H1 (cell line): Measurements from ENCODE around the gene RFK. TPM values are rescaled to one million over a fixed set of nuclear protein-coding genes. Genes with fewer than 3 reads are reported as not detected.

Experiments used
- CTCF ChIA-PET: fragments of 300-600 bp; sonication (Branson Sonifier 250); formaldehyde crosslinking; loops from one replicate; lab custom pipeline; 2021; ENCODE audit not compliant: partially characterized antibody; lab: Charles Lee
- POLR2A ChIA-PET: fragments of 300-600 bp; sonication (Branson Sonifier 250); formaldehyde crosslinking; loops from one replicate; lab custom pipeline; 2021; ENCODE audit warnings: inconsistent platforms; ENCODE audit not compliant: partially characterized antibody; lab: Charles Lee
- DNase-seq, 2 experiments: peaks; one replicate each; pipeline versions ENCODE4 v3.0.0 to v3.0.0-alpha.2; 2010 to 2022; ENCODE audit warnings: low spot score in 2 of 2, low read depth in 1 of 2, mixed read lengths in 1 of 2
- FAIRE-seq: peaks from 2 replicates; lab custom pipeline; 2011; peaks lifted over from hg19 to GRCh38; lab: Jason Lieb, UNC
- H2AFZ ChIP-seq: 2 replicates; pipeline ENCODE4 v1.8.1; 2012; ENCODE audit warnings: low read length, inconsistent platforms
- H2AK5ac ChIP-seq: 2 replicates; pipeline ENCODE4 v1.6.1; 2013; ENCODE audit warnings: low read depth, low read length
- H2BK120ac ChIP-seq: replicated peaks from 2 replicates; pipeline ENCODE3; 2013; ENCODE audit warnings: low read depth, low read length, inconsistent platforms
- H2BK12ac ChIP-seq: 2 replicates; pipeline ENCODE4 v1.6.1; 2013; ENCODE audit warnings: low read depth, low read length
- H2BK15ac ChIP-seq: 2 replicates; pipeline ENCODE4 v1.6.1; 2013; ENCODE audit warnings: low read length
- H2BK20ac ChIP-seq: 2 replicates; pipeline ENCODE4 v1.6.1; 2013; ENCODE audit warnings: low read length
- H2BK5ac ChIP-seq: 2 replicates; pipeline ENCODE4 v1.6.1; 2013; ENCODE audit warnings: low read depth, low read length
- H3K14ac ChIP-seq: 2 replicates; pipeline ENCODE4 v1.6.1; 2013; ENCODE audit warnings: inconsistent platforms; ENCODE audit not compliant: insufficient read length
- H3K18ac ChIP-seq: 2 replicates; pipeline ENCODE4 v1.6.1; 2013; ENCODE audit warnings: low read length; ENCODE audit errors: extremely low read depth
- H3K23ac ChIP-seq: 2 replicates; pipeline ENCODE4 v1.6.1; 2013; ENCODE audit warnings: inconsistent platforms; ENCODE audit not compliant: insufficient read length
- H3K23me2 ChIP-seq: 2 replicates; pipeline ENCODE4 v1.6.1; 2013; ENCODE audit warnings: low read depth, low read length
- H3K27ac ChIP-seq: 2 replicates; pipeline ENCODE4 v1.6.1; 2011; ENCODE audit warnings: low read depth, low read length, inconsistent platforms
- H3K27me3 ChIP-seq, 4 experiments: replicated peaks in 1 of 4; 1 replicate in 1 of 4; 2 replicates in 3 of 4; pipeline versions ENCODE4 v1.6.1 to v1.8.1; 2011 to 2013; ENCODE audit warnings: low read length in 3 of 4, mild to moderate bottlenecking in 3 of 4, inconsistent platforms in 2 of 4, mixed read lengths in 2 of 4, moderate library complexity in 1 of 4; ENCODE audit not compliant: control insufficient read depth in 3 of 4, insufficient read depth in 3 of 4; ENCODE audit errors: extremely low read depth in 1 of 4
- H3K36me3 ChIP-seq, 4 experiments: 2 replicates each; pipeline versions ENCODE4 v1.6.1 to v1.8.1; 2011 to 2013; ENCODE audit warnings: mild to moderate bottlenecking in 4 of 4, low read length in 3 of 4, moderate library complexity in 2 of 4, control low read depth in 1 of 4, inconsistent platforms in 1 of 4; ENCODE audit not compliant: insufficient read depth in 4 of 4, control insufficient read depth in 2 of 4
- H3K4ac ChIP-seq: replicated peaks from 2 replicates; pipeline ENCODE3; 2013; ENCODE audit warnings: low read length, low read depth, mixed read lengths, inconsistent platforms; ENCODE audit not compliant: insufficient read length
- H3K4me1 ChIP-seq, 4 experiments: replicated peaks in 1 of 4; 1 replicate in 1 of 4; 2 replicates in 3 of 4; pipeline versions ENCODE4 v1.6.1 to v1.8.1; 2011 to 2013; ENCODE audit warnings: low read length in 3 of 4, inconsistent platforms in 2 of 4, mixed read lengths in 1 of 4; ENCODE audit not compliant: insufficient read depth in 4 of 4, control insufficient read depth in 3 of 4
- H3K4me2 ChIP-seq, 2 experiments: 2 replicates each; pipeline versions ENCODE4 v1.6.1 to v1.8.1; 2011 to 2013; ENCODE audit warnings: low read depth in 2 of 2, low read length in 2 of 2, control low read depth in 1 of 2, inconsistent platforms in 1 of 2, mild to moderate bottlenecking in 1 of 2; ENCODE audit not compliant: insufficient read depth in 1 of 2
- H3K4me3 ChIP-seq, 4 experiments: fragments of 200-600, 300-600 bp in 1 of 4; sonication (generic), shearing (Covaris generic), sonication (Bioruptor Twin) in 1 of 4; 2 replicates each; pipeline versions ENCODE4 v1.5.1 to v1.8.1; 2011 to 2016; ENCODE audit warnings: low read length in 4 of 4, low read depth in 3 of 4, control low read depth in 2 of 4, inconsistent platforms in 2 of 4, mild to moderate bottlenecking in 2 of 4, mixed read lengths in 1 of 4, moderate library complexity in 1 of 4; ENCODE audit not compliant: insufficient read depth in 2 of 4; ENCODE audit errors: extremely low read depth in 1 of 4
- H3K56ac ChIP-seq: replicated peaks from 2 replicates; pipeline ENCODE3; 2013; ENCODE audit warnings: low read depth, mild to moderate bottlenecking, mixed read lengths, low read length, inconsistent platforms; ENCODE audit not compliant: insufficient read length
- H3K79me1 ChIP-seq: 2 replicates; pipeline ENCODE4 v1.6.1; 2013; ENCODE audit warnings: low read depth, low read length, control low read depth
- H3K79me2 ChIP-seq, 2 experiments: 2 replicates each; pipeline versions ENCODE4 v1.6.1 to v1.8.1; 2012 to 2013; ENCODE audit warnings: low read length in 2 of 2, mild to moderate bottlenecking in 2 of 2, inconsistent platforms in 1 of 2; ENCODE audit not compliant: insufficient read depth in 2 of 2, control insufficient read depth in 1 of 2
- H3K9ac ChIP-seq, 4 experiments: replicated peaks in 1 of 4; 1 replicate in 1 of 4; 2 replicates in 3 of 4; pipeline versions ENCODE4 v1.6.1 to v1.8.1; 2011 to 2013; ENCODE audit warnings: low read depth in 3 of 4, low read length in 3 of 4, control low read depth in 2 of 4, mild to moderate bottlenecking in 2 of 4, moderate library complexity in 2 of 4, inconsistent platforms in 1 of 4; ENCODE audit errors: extremely low read depth in 1 of 4
- H3K9me3 ChIP-seq, 2 experiments: 2 replicates each; pipeline versions ENCODE4 v1.6.1 to v1.8.1; 2012 to 2013; ENCODE audit warnings: mild to moderate bottlenecking in 2 of 2, moderate library complexity in 2 of 2, control low read depth in 1 of 2, inconsistent platforms in 1 of 2, low read depth in 1 of 2, low read length in 1 of 2, mixed read lengths in 1 of 2; ENCODE audit not compliant: insufficient read depth in 2 of 2
- H4K20me1 ChIP-seq, 2 experiments: replicated peaks in 1 of 2; 2 replicates each; pipeline versions ENCODE3 to v1.8.1; 2011 to 2013; ENCODE audit warnings: inconsistent platforms in 2 of 2, low read length in 2 of 2, mild to moderate bottlenecking in 1 of 2; ENCODE audit not compliant: insufficient read depth in 2 of 2, control insufficient read depth in 1 of 2
- H4K5ac ChIP-seq: 2 replicates; pipeline ENCODE4 v1.6.1; 2013; ENCODE audit warnings: low read length, low read depth, mixed read lengths, inconsistent platforms; ENCODE audit not compliant: insufficient read length
- H4K8ac ChIP-seq: 2 replicates; pipeline ENCODE4 v1.8.0; 2013; ENCODE audit warnings: mild to moderate bottlenecking, moderate library complexity, low read length, inconsistent platforms; ENCODE audit not compliant: insufficient read depth; ENCODE audit errors: extremely low read depth
- H4K91ac ChIP-seq: replicated peaks from 2 replicates; pipeline ENCODE3; 2013; ENCODE audit warnings: low read length, mixed read lengths, inconsistent platforms; ENCODE audit not compliant: insufficient read length
- CREB1 ChIP-seq: IDR thresholded peaks from 2 replicates; pipeline ENCODE4 v1.6.1; 2012; ENCODE audit warnings: inconsistent platforms
- GTF2F1 ChIP-seq: IDR thresholded peaks from 2 replicates; pipeline ENCODE4 v1.6.1; 2012; ENCODE audit warnings: low read depth, low read length, improper control_type of control experiment, borderline replicate concordance
- JUND ChIP-seq: IDR thresholded peaks from 2 replicates; pipeline ENCODE4 v1.6.1; 2011; ENCODE audit warnings: mild to moderate bottlenecking, improper control_type of control experiment, low read length
- MAFK ChIP-seq: IDR thresholded peaks from 2 replicates; pipeline ENCODE4 v1.6.1; 2012; ENCODE audit warnings: low read depth, mild to moderate bottlenecking, improper control_type of control experiment, low read length
- POLR2AphosphoS5 ChIP-seq: IDR thresholded peaks from 2 replicates; pipeline ENCODE4 v1.6.1; 2011; ENCODE audit warnings: low read depth, low read length
- RXRA ChIP-seq: IDR thresholded peaks from 2 replicates; pipeline ENCODE4 v1.6.1; 2011; ENCODE audit warnings: low read depth, mild to moderate bottlenecking, low read length, moderate library complexity; ENCODE audit not compliant: insufficient read depth
- SIRT6 ChIP-seq: IDR thresholded peaks from one replicate; pipeline ENCODE4 v1.7.1; 2012; ENCODE audit warnings: low read length, inconsistent platforms
- TCF12 ChIP-seq: IDR thresholded peaks from 2 replicates; pipeline ENCODE4 v1.6.1; 2011; ENCODE audit warnings: low read depth, mild to moderate bottlenecking, low read length
- TEAD4 ChIP-seq: IDR thresholded peaks from 2 replicates; pipeline ENCODE4 v1.6.1; 2012; ENCODE audit warnings: low read depth, low read length, inconsistent platforms, mixed read lengths
- YY1 ChIP-seq: IDR thresholded peaks from 2 replicates; pipeline ENCODE4 v1.6.1; 2011; ENCODE audit warnings: low read depth, mild to moderate bottlenecking, low read length
- WGBS, 2 experiments: shearing (Covaris generic) in 1 of 2; methylation state at CpG; one replicate each; pipeline versions ENCODE4 v1.1.6 to v1.1.7; 2013 to 2015; ENCODE audit warnings: low lambda C conversion rate in 2 of 2, mixed read lengths in 2 of 2, inconsistent platforms in 1 of 2, low coverage in 1 of 2, missing lambda C conversion rate in 1 of 2; ENCODE audit not compliant: insufficient replicate concordance in 2 of 2, insufficient coverage in 1 of 2, insufficient read length in 1 of 2; ENCODE audit errors: extremely low coverage in 1 of 2, missing lambda C conversion rate in 1 of 2; 5-methylcytosine and 5-hydroxymethylcytosine counted together
- polyA plus RNA-seq, 7 experiments: library from polyadenylated mRNA; depleted of rRNA in 3 of 7; stranded (reverse) in 5 of 7; unstranded in 2 of 7; fragments of >200 nt in 5 of 7; fragments of 200-250 nt in 2 of 7; gene quantifications; 1 replicate in 5 of 7; 2 replicates in 1 of 7; 4 replicates in 1 of 7; pipeline versions ENCODE4 v1.2.1 to v1.2.3, GENCODE V29; 2011 to 2013; ENCODE audit warnings: missing spikeins in 2 of 7, mixed read lengths in 2 of 7
- total RNA-seq: library from RNA; stranded (reverse); fragmentation: NEBNext Ultra II Directional; extraction: Animal tissue kit (Norgen Biotek cat#: 25700); gene quantifications from 2 replicates; pipeline ENCODE4 v1.2.1, GENCODE V29; 2021

RFK gene
- total and polyA plus RNA-seq, 2 of the 8 experiments (the other 6 are each of a cell fraction or from before 2014, with no cell fraction given): 4.3 to 10.6 TPM

DNA sequence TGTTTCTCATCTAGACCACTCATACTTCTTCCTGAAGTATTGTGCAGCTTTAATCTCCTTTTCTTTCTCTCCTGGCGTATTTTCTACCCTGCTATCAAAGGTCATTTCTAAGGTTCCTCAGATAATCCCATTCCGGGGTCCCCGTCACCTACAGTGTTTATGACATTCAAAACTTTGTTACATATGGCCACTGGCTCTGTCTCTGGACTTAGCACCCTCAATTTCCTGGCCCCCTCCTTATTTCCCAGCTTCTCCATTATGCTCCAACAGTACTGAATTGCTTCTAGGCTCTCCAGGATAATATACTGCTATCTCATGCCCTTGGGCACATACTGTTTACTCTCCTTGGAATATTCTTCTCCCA lies 31.2 kb downstream of the RFK start:
- Histone ChIP-seq H2BK120ac (no peak overlapping the region), H3K56ac (no peak overlapping the region), H3K14ac (no peak overlapping the region), H3K9me3 (no peaks in the 10 kb centered on the region), H2BK15ac (no peak overlapping the region), H4K5ac (no peak overlapping the region), H3K4me2 (no peak overlapping the region), H3K79me2 (no peaks in the 10 kb centered on the region), H3K27ac (no peak overlapping the region), H2AK5ac (no peak overlapping the region), H4K91ac (no peak overlapping the region), H3K23ac (no peak overlapping the region), H2AFZ (no peak overlapping the region), H3K23me2 (no peaks in the 10 kb centered on the region), H4K20me1 (no peaks in the 10 kb centered on the region), H3K9ac (no peak overlapping the region), H3K4me3 (no peak overlapping the region), H4K8ac (no peak overlapping the region), H2BK20ac (no peak overlapping the region), H3K4me1 (0 out of 7 replicates have a peak, but pooled peaks cover 0 to 2% (median 0%) of the 10 kb centered on the region in 4 experiments), H3K36me3 (no peaks in the 10 kb centered on the region), H2BK5ac (no peak overlapping the region), H3K27me3 (no peaks in the 10 kb centered on the region), H3K79me1 (no peaks in the 10 kb centered on the region), H2BK12ac (no peak overlapping the region), H3K18ac (no peak overlapping the region), H3K4ac (no peak overlapping the region)
- ChIA-PET POLR2A (no interaction called here), CTCF (interaction anchor here (0.6 to 0.7 kb wide), 3 partner anchors 10 to 31 kb away, joined by 3 to 4 read pairs (median 4); partner anchors contain the start of gene RFK)
- no peak for FAIRE-seq
- TF ChIP-seq RXRA (no peak), CREB1 (no peak), YY1 (no peak), TCF12 (no peak), MAFK (no peak), TEAD4 (no peak), SIRT6 (no peak), GTF2F1 (no peak), POLR2AphosphoS5 (no peak), JUND (no peak)
- DNase-seq: no peak
- WGBS, 2 experiments: 100% methylated on average over 3 of the region's 3 CpGs; no CpG with 5 or more reads in 1 of the 2 experiments
